ENCODE measurements around the gene KRT6B.

Gene KRT6B

DNA sequence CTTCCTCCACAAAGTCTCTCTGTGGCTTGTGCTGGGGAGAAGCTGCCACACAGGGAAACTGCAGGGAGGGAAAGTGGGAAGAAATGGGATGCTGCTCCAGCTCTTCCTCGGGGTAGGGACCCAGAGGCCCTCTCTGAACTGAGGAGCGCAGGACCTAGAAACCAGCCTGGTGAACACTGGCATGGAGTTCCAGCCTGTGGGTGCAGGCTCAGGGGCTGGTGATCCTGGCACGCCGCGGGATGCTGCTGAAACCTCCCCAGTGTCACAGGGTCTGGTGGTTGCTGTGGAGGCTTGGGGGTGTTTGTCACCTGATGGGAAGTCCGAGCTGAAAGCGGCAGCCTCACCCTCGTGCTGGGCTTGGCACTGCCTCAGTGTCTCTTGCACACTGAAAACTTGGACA is 12.5 kb downstream of the KRT6B start:
- Histone ChIP-seq H3K27ac (no peak overlapping the region), H3K4me2 (no peak overlapping the region)

DNA sequence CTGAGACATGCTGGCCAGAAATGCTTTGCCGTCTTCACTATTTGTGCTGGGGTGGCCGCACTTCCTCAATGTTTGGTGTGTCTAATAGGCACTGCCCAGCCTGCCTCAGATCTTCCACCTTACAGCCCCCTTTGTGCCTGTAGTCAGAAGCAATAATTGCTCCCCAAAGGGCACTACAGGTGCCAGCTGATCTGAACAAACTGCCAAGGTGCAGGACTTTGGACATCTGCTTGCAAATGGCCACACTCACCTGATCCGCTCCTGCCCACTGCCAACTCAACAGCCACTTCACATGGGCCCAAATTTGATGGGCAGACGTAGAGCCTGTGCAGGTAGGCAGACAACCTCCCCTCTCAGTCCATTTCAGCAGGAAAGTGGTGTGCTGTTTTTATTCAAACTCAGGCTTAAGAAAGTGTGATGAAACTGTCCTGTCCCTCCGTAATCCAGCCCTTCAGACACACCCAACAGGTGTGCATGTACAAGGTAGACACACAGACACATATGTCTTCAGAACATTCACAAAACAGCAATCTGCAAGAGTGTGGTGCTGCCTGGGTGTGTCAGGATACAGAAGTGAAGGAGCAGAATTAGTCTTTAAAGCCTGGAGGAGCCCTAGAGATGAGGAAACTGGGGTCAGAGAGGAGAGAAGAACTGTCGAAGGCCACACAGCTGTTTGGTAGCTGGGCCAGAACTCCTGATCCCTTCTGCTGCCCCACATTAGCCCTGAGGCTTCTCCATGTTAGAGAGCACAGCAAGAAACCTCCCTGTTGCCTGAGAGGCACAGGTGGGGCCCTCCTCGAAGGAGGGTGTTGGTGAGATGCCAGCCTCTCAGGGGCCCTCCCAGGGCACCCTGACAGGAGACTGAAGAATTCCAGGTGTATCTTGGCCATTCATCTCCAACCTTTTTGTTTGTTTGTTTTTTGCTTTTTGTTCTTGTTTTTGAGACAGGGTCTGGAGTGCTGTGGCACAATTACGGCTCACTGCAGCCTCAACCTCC is 13.3 kb downstream of the KRT6B start:
- no peak overlapping the region for H3K4me3 ChIP-seq (IDR thresholded peaks at IDR 0.05; ENCODE audit: insufficient read depth, low read depth, low read length)
- no peaks in the 10 kb centered on the region for H3K79me2 ChIP-seq (ENCODE audit: insufficient read depth, low read depth)
- no peaks in the 10 kb centered on the region for H4K20me1 ChIP-seq (ENCODE audit: insufficient read depth)
- H2AFZ ChIP-seq (ENCODE audit: low read depth) = no peak overlapping the region
- no peak for TF ChIP-seq CTCF (conservative IDR thresholded peaks at IDR 0.05; ENCODE audit: low read depth, low read length)
- no peaks in the 10 kb centered on the region for H3K36me3 ChIP-seq (ENCODE audit: insufficient read depth)
- no peak overlapping the region for H3K27ac ChIP-seq
- H3K9ac ChIP-seq = no peak overlapping the region
- H3K4me1 ChIP-seq (ENCODE audit: low read depth, poor library complexity, severe bottlenecking) = no peaks in the 10 kb centered on the region
- H3K4me2 ChIP-seq = no peak overlapping the region
- H3K27me3 ChIP-seq (ENCODE audit: insufficient read depth, low read depth) = peaks cover 38% of the 10 kb centered on the region; the same call in 1 of the 2 replicates

More for the DNA sequence above, 12.5 kb downstream of the KRT6B start:
- H2AFZ ChIP-seq (ENCODE audit: low read depth) = no peak overlapping the region
- no peaks in the 10 kb centered on the region for H3K4me1 ChIP-seq (ENCODE audit: low read depth, poor library complexity, severe bottlenecking)
- H3K9ac ChIP-seq = no peak overlapping the region
- no peaks in the 10 kb centered on the region for H3K36me3 ChIP-seq (ENCODE audit: insufficient read depth)
- no peak for TF ChIP-seq CTCF (conservative IDR thresholded peaks at IDR 0.05; ENCODE audit: low read depth, low read length)
- no peak overlapping the region for H3K4me3 ChIP-seq (IDR thresholded peaks at IDR 0.05; ENCODE audit: insufficient read depth, low read depth, low read length)
- H3K79me2 ChIP-seq (ENCODE audit: insufficient read depth, low read depth) = no peaks in the 10 kb centered on the region
- H4K20me1 ChIP-seq (ENCODE audit: insufficient read depth) = no peaks in the 10 kb centered on the region
- H3K27me3 ChIP-seq (ENCODE audit: insufficient read depth, low read depth) = peaks cover 34% of the 10 kb centered on the region; the same call in 1 of the 2 replicates

- H3K4me3 ChIP-seq (IDR thresholded peaks at IDR 0.05; ENCODE audit: insufficient read depth, low read depth, low read length) = no peak overlapping the region
- H3K4me1 ChIP-seq (ENCODE audit: low read depth, poor library complexity, severe bottlenecking) = no peaks in the 10 kb centered on the region
- H3K27me3 ChIP-seq (ENCODE audit: insufficient read depth, low read depth) = peaks cover 45% of the 10 kb centered on the region; the same call in 1 of the 2 replicates
- H3K79me2 ChIP-seq (ENCODE audit: insufficient read depth, low read depth) = no peaks in the 10 kb centered on the region
- no peak overlapping the region for H2AFZ ChIP-seq (ENCODE audit: low read depth)
- H3K27ac ChIP-seq = no peak overlapping the region
- H3K36me3 ChIP-seq (ENCODE audit: insufficient read depth) = no peaks in the 10 kb centered on the region
- no peak for TF ChIP-seq CTCF (conservative IDR thresholded peaks at IDR 0.05; ENCODE audit: low read depth, low read length)
- H3K9ac ChIP-seq = no peak overlapping the region
- no peak overlapping the region for H3K4me2 ChIP-seq
- no peaks in the 10 kb centered on the region for H4K20me1 ChIP-seq (ENCODE audit: insufficient read depth)
Measured at GRCh38 chr12:52437508-52437907, 14.4 kb downstream of the KRT6B start.

DNA sequence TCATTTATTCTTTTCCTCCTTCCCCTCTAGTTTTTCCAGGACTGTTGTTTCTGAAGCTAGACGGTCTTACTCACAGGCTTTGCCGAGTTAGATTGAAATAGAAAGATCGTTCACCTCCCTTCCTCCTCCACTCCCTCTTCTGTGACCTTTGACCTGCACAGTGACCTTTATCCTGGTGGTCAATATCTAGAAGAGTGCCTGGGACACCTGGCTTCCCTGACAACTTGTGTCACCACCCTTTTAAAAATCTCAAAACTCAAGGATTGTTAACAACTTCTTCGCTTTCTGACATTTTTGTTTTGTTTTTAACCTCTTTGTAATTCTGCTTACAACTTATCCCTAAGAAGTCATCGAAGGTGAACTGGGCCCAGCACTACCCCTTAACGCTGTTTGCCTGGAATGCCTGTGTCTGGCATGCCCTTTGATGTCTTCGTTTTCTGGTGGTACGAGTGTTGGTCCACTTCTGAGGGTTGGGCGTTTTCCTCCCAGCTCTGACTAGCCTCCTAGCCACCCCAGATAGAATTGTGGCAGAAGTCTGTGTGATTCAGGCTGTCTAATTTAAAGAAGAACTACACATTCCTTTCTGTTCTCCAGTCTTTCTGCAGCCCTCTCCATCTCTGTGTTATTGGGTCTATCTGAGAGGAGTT is 15.0 kb downstream of the KRT6B start:
- no peaks in the 10 kb centered on the region for H3K4me1 ChIP-seq (ENCODE audit: low read depth, poor library complexity, severe bottlenecking)
- H4K20me1 ChIP-seq (ENCODE audit: insufficient read depth) = no peaks in the 10 kb centered on the region
- H2AFZ ChIP-seq (ENCODE audit: low read depth) = no peak overlapping the region
- no peak overlapping the region for H3K27ac ChIP-seq
- no peak overlapping the region for H3K4me2 ChIP-seq
- no peak overlapping the region for H3K9ac ChIP-seq
- TF ChIP-seq CTCF (conservative IDR thresholded peaks at IDR 0.05; ENCODE audit: low read depth, low read length) = no peak
- peaks cover 45% of the 10 kb centered on the region for H3K27me3 ChIP-seq (ENCODE audit: insufficient read depth, low read depth)
- H3K79me2 ChIP-seq (ENCODE audit: insufficient read depth, low read depth) = no peaks in the 10 kb centered on the region
- H3K36me3 ChIP-seq (ENCODE audit: insufficient read depth) = no peaks in the 10 kb centered on the region
- no peak overlapping the region for H3K4me3 ChIP-seq (IDR thresholded peaks at IDR 0.05; ENCODE audit: insufficient read depth, low read depth, low read length)
